GM12801 (cell line): ENCODE data around the gene POU6F2.

ENCODE experiments used
- CTCF ChIP-seq: IDR thresholded peaks from one replicate; pipeline ENCODE4 v1.5.1; 2011; ENCODE audit warnings: control low read depth; ENCODE audit not compliant: insufficient read length; ENCODE audit errors: extremely low read depth

Gene POU6F2

GRCh38 chr7:39515534-39516228, 538.0 kb downstream of the POU6F2 start:
- TF ChIP-seq CTCF, result no peak

GRCh38 chr7:39516498-39516897, 538.8 kb downstream of the POU6F2 start:
- TF ChIP-seq CTCF, result no peak

- TF ChIP-seq CTCF, result no peak
Measured at GRCh38 chr7:39517240-39517639, 539.5 kb downstream of the POU6F2 start.
